OCI-LY7 (cell line): ENCODE results near the gene TNFAIP8L2. TPM values are rescaled to one million over a fixed set of nuclear protein-coding genes. Genes with fewer than 3 reads are reported as not detected.
"Not testable (repeated sequence)": the region's sequence is repeated elsewhere in the genome, so short reads cannot be mapped to it uniquely, and the experiment has no call there.

ENCODE experiments used
- BruUV-seq: library from RNA; stranded (reverse); fragments of 400-500 nt; replicated peaks from 2 replicates; lab custom pipeline; 2021; lab: Mats Ljungman, UMichigan
- CTCF ChIA-PET: fragments of 300-600 bp; sonication (Branson Sonifier 250); formaldehyde crosslinking; loops from one replicate; lab custom pipeline; 2022; ENCODE audit warnings: antibody characterized with exemption; ENCODE audit not compliant: unreplicated experiment; lab: Charles Lee
- POLR2A ChIA-PET: fragments of 300-600 bp; sonication (Branson Sonifier 250); formaldehyde crosslinking; loops from one replicate; lab custom pipeline; 2022; ENCODE audit warnings: antibody characterized with exemption; lab: Charles Lee
- DNase-seq: peaks from one replicate; pipeline ENCODE4 v3.0.0-alpha.2; 2015; ENCODE audit warnings: low spot score
- H2AFZ ChIP-seq: fragments of 200-600 bp; sonication (generic), shearing (Covaris generic); 2 replicates; pipeline ENCODE4 v1.6.1; 2014; ENCODE audit warnings: mild to moderate bottlenecking, antibody characterized with exemption, low read length, moderate library complexity
- H3K27ac ChIP-seq: fragments of 200-600 bp; sonication (generic); 2 replicates; pipeline ENCODE4 v1.5.1; 2014; ENCODE audit warnings: mixed run types, low read depth, mild to moderate bottlenecking, moderate library complexity, low read length, inconsistent platforms; ENCODE audit not compliant: poor library complexity, severe bottlenecking
- H3K36me3 ChIP-seq: fragments of 200-600 bp; sonication (generic); 2 replicates; pipeline ENCODE4 v1.6.1; 2014; ENCODE audit warnings: mild to moderate bottlenecking, antibody characterized with exemption, low read length, moderate library complexity, mixed read lengths; ENCODE audit not compliant: insufficient read depth
- H3K4me1 ChIP-seq: fragments of 200-600 bp; sonication (generic); 2 replicates; pipeline ENCODE4 v1.5.1; 2014; ENCODE audit warnings: mild to moderate bottlenecking, low read length; ENCODE audit not compliant: insufficient read depth, poor library complexity, severe bottlenecking
- H3K4me2 ChIP-seq: fragments of 200-600 bp; sonication (generic); 2 replicates; pipeline ENCODE4 v1.6.1; 2014; ENCODE audit warnings: mild to moderate bottlenecking, low read length
- H3K4me3 ChIP-seq: fragments of 200-600 bp; sonication (generic); 2 replicates; pipeline ENCODE4 v1.5.1; 2014; ENCODE audit warnings: mild to moderate bottlenecking, low read depth, low read length; ENCODE audit not compliant: poor library complexity, severe bottlenecking
- H3K79me2 ChIP-seq: fragments of 200-600 bp; sonication (generic); 2 replicates; pipeline ENCODE4 v1.6.1; 2016; ENCODE audit warnings: low read depth, mild to moderate bottlenecking, low read length, moderate library complexity, mixed read lengths; ENCODE audit not compliant: insufficient read depth
- H3K9me2 ChIP-seq: fragments of 200-600 bp; sonication (generic); 2 replicates; pipeline ENCODE4 v1.6.1; 2016; ENCODE audit warnings: mild to moderate bottlenecking, low read length, mixed read lengths; ENCODE audit not compliant: insufficient read depth
- H3K9me3 ChIP-seq: fragments of 200-600 bp; sonication (generic); 2 replicates; pipeline ENCODE4 v1.6.1; 2014; ENCODE audit warnings: mild to moderate bottlenecking, mixed run types, low read length, mixed read lengths
- H4K20me1 ChIP-seq: fragments of 200-600 bp; sonication (generic); 2 replicates; pipeline ENCODE4 v1.6.1; 2014; ENCODE audit warnings: mild to moderate bottlenecking, antibody characterized with exemption, low read length, moderate library complexity, mixed read lengths; ENCODE audit not compliant: insufficient read depth
- EZH2phosphoT487 ChIP-seq: fragments of 200-600 bp; sonication (generic); IDR thresholded peaks from 2 replicates; pipeline ENCODE4 v1.6.1; 2018; ENCODE audit warnings: low read depth, borderline replicate concordance, mild to moderate bottlenecking, mixed run types, antibody characterized with exemption, low read length, moderate library complexity, mixed read lengths
- intact Hi-C: fragments of 100-400 bp; cut with micrococcal nuclease; formaldehyde crosslinking; loops from one replicate; pipeline ENCODE4 v1.10.0; 2022; ENCODE audit not compliant: unreplicated experiment
- total RNA-seq, 2 experiments: library from RNA; depleted of rRNA in 1 of 2; stranded (reverse); fragments of >200 nt in 1 of 2; shearing (Covaris generic) in 1 of 2; gene quantifications; 2 replicates each; pipeline ENCODE4 v1.2.3, GENCODE V29; 2014 to 2022
- TF ChIP-seq, protein P1 (sequence below): fragments of 200-600 bp; sonication (generic); conservative IDR thresholded peaks from 2 replicates; pipeline ENCODE4 v1.5.1; 2014; ENCODE audit warnings: mild to moderate bottlenecking, antibody characterized with exemption, low read length, moderate library complexity, mixed read lengths

The TNFAIP8L2 gene
- total RNA-seq, 2 experiments from 2014 or later: 9.2 to 12.5 TPM

DNA sequence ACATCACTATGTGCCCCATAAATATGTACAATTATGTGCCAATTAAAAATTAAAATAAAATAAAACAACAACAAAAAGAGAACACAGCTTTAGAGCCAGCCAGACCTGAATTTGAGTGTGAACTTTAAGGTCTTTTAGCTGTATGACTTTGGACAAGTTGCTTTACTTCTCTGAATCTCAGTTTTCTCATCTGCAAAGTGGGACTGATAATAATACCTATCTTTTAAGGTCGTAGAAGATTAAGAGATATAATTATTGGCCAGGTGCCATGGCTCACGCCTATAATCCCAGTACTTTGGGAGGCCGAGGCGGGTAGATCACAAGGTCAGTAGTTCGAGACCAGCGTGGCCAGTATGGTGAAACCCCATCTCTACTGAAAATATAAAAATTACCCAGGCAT is 36.9 kb downstream of the TNFAIP8L2 start:
- intact Hi-C loops: no loop called here

DNA sequence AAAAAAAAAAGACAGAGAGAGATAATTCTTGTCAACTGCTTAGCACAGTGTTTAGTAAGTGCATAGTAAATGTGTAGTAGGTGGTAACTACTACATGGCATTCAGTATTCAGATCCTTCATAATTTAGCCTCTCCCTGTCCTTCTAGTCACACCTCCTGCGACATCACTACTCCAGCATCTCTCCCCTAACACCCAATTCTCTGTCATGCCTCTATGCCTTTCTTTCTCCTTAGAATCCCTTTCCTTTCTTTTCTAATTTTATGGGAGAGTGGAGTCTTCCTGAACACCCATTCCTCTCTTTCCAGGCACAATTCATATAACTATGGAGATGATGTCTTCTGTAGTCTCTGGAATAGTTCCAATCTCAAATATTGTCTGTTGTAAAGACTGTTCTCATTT is 37.4 kb downstream of the TNFAIP8L2 start:
- no peaks in the 10 kb centered on the region for H3K9me2 ChIP-seq
- peaks cover 13% of the 10 kb centered on the region for H3K79me2 ChIP-seq
- no peak for TF ChIP-seq EZH2phosphoT487
- TF ChIP-seq, protein P1, sequence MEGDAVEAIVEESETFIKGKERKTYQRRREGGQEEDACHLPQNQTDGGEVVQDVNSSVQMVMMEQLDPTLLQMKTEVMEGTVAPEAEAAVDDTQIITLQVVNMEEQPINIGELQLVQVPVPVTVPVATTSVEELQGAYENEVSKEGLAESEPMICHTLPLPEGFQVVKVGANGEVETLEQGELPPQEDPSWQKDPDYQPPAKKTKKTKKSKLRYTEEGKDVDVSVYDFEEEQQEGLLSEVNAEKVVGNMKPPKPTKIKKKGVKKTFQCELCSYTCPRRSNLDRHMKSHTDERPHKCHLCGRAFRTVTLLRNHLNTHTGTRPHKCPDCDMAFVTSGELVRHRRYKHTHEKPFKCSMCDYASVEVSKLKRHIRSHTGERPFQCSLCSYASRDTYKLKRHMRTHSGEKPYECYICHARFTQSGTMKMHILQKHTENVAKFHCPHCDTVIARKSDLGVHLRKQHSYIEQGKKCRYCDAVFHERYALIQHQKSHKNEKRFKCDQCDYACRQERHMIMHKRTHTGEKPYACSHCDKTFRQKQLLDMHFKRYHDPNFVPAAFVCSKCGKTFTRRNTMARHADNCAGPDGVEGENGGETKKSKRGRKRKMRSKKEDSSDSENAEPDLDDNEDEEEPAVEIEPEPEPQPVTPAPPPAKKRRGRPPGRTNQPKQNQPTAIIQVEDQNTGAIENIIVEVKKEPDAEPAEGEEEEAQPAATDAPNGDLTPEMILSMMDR: no peak
- ChIA-PET POLR2A (no interaction called here), CTCF (no interaction called here)
- DNase-seq: no peak
- H3K27ac ChIP-seq: no peak overlapping the region
- H3K4me3 ChIP-seq: no peak overlapping the region
- peaks cover 25% of the 10 kb centered on the region for H3K4me1 ChIP-seq
- no peak overlapping the region for H2AFZ ChIP-seq
- no peaks in the 10 kb centered on the region for H3K9me3 ChIP-seq
- intact Hi-C loops: no loop called here
- H4K20me1 ChIP-seq: no peaks in the 10 kb centered on the region
- no TSS peak for BruUV-seq
- no peak overlapping the region for H3K4me2 ChIP-seq
- H3K36me3 ChIP-seq: no peaks in the 10 kb centered on the region

More for the DNA sequence above, 36.9 kb downstream of the TNFAIP8L2 start:
- H3K9me3 ChIP-seq: no peaks in the 10 kb centered on the region
- ChIA-PET CTCF (no interaction called here), POLR2A (interaction anchor here (0.7 to 1.3 kb wide), 3 partner anchors 27 to 331 kb away, joined by 3 to 4 read pairs (median 3); partner anchors contain the start of genes LYSMD1, SCNM1 and ZNF687)
- no peak for TF ChIP-seq EZH2phosphoT487
- TF ChIP-seq, protein P1: no peak
- H3K27ac ChIP-seq: no peak overlapping the region
- peaks cover 15% of the 10 kb centered on the region for H3K79me2 ChIP-seq
- H2AFZ ChIP-seq: no peak overlapping the region
- DNase-seq: no peak
- peaks cover 29% of the 10 kb centered on the region for H3K4me1 ChIP-seq
- H3K9me2 ChIP-seq: no peaks in the 10 kb centered on the region
- no peak overlapping the region for H3K4me2 ChIP-seq
- H3K4me3 ChIP-seq: no peak overlapping the region
- no peaks in the 10 kb centered on the region for H3K36me3 ChIP-seq
- no peaks in the 10 kb centered on the region for H4K20me1 ChIP-seq
- no TSS peak for BruUV-seq

DNA sequence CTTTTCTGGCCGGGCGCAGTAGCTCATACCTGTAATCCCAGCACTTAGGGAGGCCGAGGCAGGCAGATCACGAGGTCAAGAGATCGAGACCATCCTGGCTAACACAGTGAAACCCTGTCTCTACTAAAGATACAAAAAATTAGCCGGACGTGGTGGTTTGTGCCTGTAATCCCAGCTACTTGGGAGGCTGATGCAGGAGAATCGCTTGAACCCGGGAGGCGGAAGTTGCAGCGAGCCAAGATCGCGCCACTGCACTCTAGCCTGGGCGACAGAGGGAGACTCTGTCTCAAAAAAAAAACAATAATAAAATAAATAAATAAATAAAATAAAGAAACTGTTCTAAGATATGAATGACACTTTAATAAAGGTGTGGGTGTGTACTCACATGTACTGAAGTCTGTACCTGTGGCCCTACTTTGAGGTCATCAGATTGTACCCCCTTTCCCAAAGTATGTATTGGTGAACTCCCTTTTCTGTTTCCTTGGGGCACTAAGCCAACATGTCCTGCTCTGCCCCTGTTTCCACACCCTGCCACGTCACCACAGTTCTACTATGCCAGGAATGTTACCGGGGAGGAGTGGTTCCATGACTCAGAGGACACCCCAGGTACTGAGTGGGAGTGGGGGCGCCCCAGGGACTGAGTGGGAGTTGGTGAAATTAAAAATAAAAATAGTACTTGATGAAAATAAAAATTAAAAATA is 38.6 kb downstream of the TNFAIP8L2 start:
- not testable (repeated sequence) for H3K27ac ChIP-seq, H3K4me2 ChIP-seq, H3K9me2 ChIP-seq, H3K36me3 ChIP-seq, H4K20me1 ChIP-seq, BruUV-seq, H3K4me3 ChIP-seq, H3K9me3 ChIP-seq, H2AFZ ChIP-seq, DNase-seq
- peaks cover 16% of the 10 kb centered on the region for H3K79me2 ChIP-seq
- intact Hi-C loops: loop anchor here (5.0 kb wide), 1 partner anchor 152 kb away; the partner anchor contains the start of gene RFX5
- ChIA-PET CTCF (interaction anchor here (0.6 to 0.7 kb wide), 3 partner anchors 14 to 281 kb away, joined by 3 read pairs; no protein-coding TSS in a partner anchor), POLR2A (interaction anchor here (0.6 to 1.1 kb wide), 5 partner anchors 9 to 136 kb away, joined by 3 to 5 read pairs (median 3); partner anchors contain the start of gene CDC42SE1)
- H3K4me1 ChIP-seq: peaks cover 30% of the 10 kb centered on the region
